ENCODE measurements around the gene PET117. TPM values are rescaled to one million over a fixed set of nuclear protein-coding genes. Genes with fewer than 3 reads are reported as not detected.

PET117 gene
- total RNA-seq, 1 experiment from 2014 or later, result 25.0 TPM

GRCh38 chr20:18172379-18172778 lies 34.7 kb downstream of the PET117 start:
- Histone ChIP-seq H2BK20ac (ENCODE audit: low read depth, low read length, poor library complexity, severe bottlenecking) (no peak overlapping the region), H3K4me2 (ENCODE audit: insufficient read depth, insufficient read length, low read length) (no peak overlapping the region), H3K79me1 (ENCODE audit: insufficient read depth, low read depth, low read length, poor library complexity, severe bottlenecking) (peaks cover 6% of the 10 kb centered on the region), H3K23me2 (ENCODE audit: insufficient read length, low read depth, low read length, poor library complexity, severe bottlenecking) (no peaks in the 10 kb centered on the region), H3K14ac (ENCODE audit: insufficient read depth, low read length) (no peak overlapping the region), H3K18ac (ENCODE audit: insufficient read length, low read depth, low read length) (no peak overlapping the region), H4K5ac (ENCODE audit: insufficient read length, low read depth, low read length) (no peak overlapping the region), H2AFZ (ENCODE audit: low read length) (no peak overlapping the region), H4K20me1 (ENCODE audit: control insufficient read depth, insufficient read depth, insufficient read length) (no peaks in the 10 kb centered on the region), H2AK5ac (ENCODE audit: insufficient read length, low read length) (no peak overlapping the region), H2BK120ac (ENCODE audit: low read depth, low read length, poor library complexity, severe bottlenecking) (no peak overlapping the region), H3K27me3 (ENCODE audit: insufficient read depth, low read length) (no peaks in the 10 kb centered on the region), H2BK15ac (ENCODE audit: low read depth, low read length) (no peak overlapping the region), H2BK12ac (ENCODE audit: insufficient read length, low read depth, low read length) (no peak overlapping the region), H3T11ph (ENCODE audit: low read length) (no peak overlapping the region), H4K91ac (ENCODE audit: insufficient read length, low read depth, low read length) (no peak overlapping the region), H3K56ac (ENCODE audit: insufficient read length, low read depth, low read length) (no peak overlapping the region), H3K79me2 (ENCODE audit: insufficient read depth, low read length) (no peaks in the 10 kb centered on the region; the same call in 1 of the 2 replicates), H3K4me1 (ENCODE audit: insufficient read depth, low read length) (no peaks in the 10 kb centered on the region), H3K9me3 (ENCODE audit: control insufficient read depth, low read depth, low read length) (no peaks in the 10 kb centered on the region), H3K27ac (ENCODE audit: insufficient read length, low read depth, low read length) (no peak overlapping the region), H3K4ac (ENCODE audit: low read depth, low read length) (no peak overlapping the region), H3K9ac (ENCODE audit: extremely low read depth, insufficient read length, low read length) (no peak overlapping the region), H2BK5ac (ENCODE audit: insufficient read length, low read length) (no peak overlapping the region), H3K23ac (ENCODE audit: insufficient read length, low read depth, low read length) (no peak overlapping the region), H4K8ac (replicated peaks; ENCODE audit: insufficient read length, low read depth, low read length) (no peak overlapping the region)
- WGBS (ENCODE audit: extremely low coverage, insufficient read length, low lambda C conversion rate), result no CpG with 5 or more reads among the region's 2 CpGs
- H3K36me3 Mint-ChIP-seq (ENCODE audit: insufficient read depth in 1 of 3, low read depth in 3 of 3), result peaks cover 26 to 36% (median 33%) of the 10 kb centered on the region in 3 experiments
- H3K4me1 Mint-ChIP-seq, result peaks cover 16 to 22% of the 10 kb centered on the region in 2 experiments
- no peaks in the 10 kb centered on the region for H3K27me3 Mint-ChIP-seq (ENCODE audit: low read depth)
- no peak overlapping the region; a peak in 1 of 7 replicates for H3K27ac Mint-ChIP-seq
- no peak for DNase-seq
- no peak for TF ChIP-seq CTCF (conservative IDR thresholded peaks at IDR 0.05)
- H3K9me3 Mint-ChIP-seq, result no peaks in the 10 kb centered on the region
- H3K4me3 Mint-ChIP-seq, result no peak overlapping the region
